Measurements from ENCODE around the gene BAG2. TPM values are rescaled to one million over a fixed set of nuclear protein-coding genes. Genes with fewer than 3 reads are reported as not detected.

BAG2 gene
- total RNA-seq, 1 donor, result 17.7 TPM

GRCh38 chr6:57134954-57135353, 37.2 kb upstream of the BAG2 start:
- no peak overlapping the region for H3K4me2 ChIP-seq (ENCODE audit: insufficient read depth, low read length)
- no peaks in the 10 kb centered on the region for H3K9me3 ChIP-seq (ENCODE audit: low read depth, low read length)
- H3K27ac ChIP-seq (ENCODE audit: low read depth, low read length), result no peak overlapping the region
- no peak overlapping the region for H2AFZ ChIP-seq (ENCODE audit: low read length)
- H4K20me1 ChIP-seq (ENCODE audit: insufficient read depth, low read length), result peaks cover 2% of the 10 kb centered on the region
- no peaks in the 10 kb centered on the region for H3K27me3 ChIP-seq (ENCODE audit: insufficient read depth, low read length)
- TF ChIP-seq, protein P1, sequence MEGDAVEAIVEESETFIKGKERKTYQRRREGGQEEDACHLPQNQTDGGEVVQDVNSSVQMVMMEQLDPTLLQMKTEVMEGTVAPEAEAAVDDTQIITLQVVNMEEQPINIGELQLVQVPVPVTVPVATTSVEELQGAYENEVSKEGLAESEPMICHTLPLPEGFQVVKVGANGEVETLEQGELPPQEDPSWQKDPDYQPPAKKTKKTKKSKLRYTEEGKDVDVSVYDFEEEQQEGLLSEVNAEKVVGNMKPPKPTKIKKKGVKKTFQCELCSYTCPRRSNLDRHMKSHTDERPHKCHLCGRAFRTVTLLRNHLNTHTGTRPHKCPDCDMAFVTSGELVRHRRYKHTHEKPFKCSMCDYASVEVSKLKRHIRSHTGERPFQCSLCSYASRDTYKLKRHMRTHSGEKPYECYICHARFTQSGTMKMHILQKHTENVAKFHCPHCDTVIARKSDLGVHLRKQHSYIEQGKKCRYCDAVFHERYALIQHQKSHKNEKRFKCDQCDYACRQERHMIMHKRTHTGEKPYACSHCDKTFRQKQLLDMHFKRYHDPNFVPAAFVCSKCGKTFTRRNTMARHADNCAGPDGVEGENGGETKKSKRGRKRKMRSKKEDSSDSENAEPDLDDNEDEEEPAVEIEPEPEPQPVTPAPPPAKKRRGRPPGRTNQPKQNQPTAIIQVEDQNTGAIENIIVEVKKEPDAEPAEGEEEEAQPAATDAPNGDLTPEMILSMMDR (IDR thresholded peaks at IDR 0.05; ENCODE audit: extremely low read depth, low read depth, low read length), result no peak
- no peak for DNase-seq (ENCODE audit: insufficient read length, low spot score, missing footprints)
- no peaks in the 10 kb centered on the region for H3K4me1 ChIP-seq (ENCODE audit: insufficient read depth, low read length)
- peaks cover 7% of the 10 kb centered on the region for H3K79me2 ChIP-seq (ENCODE audit: insufficient read depth, low read length)
- H3K4me3 ChIP-seq (ENCODE audit: insufficient read depth, low read length), result no peak overlapping the region
- peaks cover 25% of the 10 kb centered on the region for H3K36me3 ChIP-seq (ENCODE audit: insufficient read depth, low read length)

DNA sequence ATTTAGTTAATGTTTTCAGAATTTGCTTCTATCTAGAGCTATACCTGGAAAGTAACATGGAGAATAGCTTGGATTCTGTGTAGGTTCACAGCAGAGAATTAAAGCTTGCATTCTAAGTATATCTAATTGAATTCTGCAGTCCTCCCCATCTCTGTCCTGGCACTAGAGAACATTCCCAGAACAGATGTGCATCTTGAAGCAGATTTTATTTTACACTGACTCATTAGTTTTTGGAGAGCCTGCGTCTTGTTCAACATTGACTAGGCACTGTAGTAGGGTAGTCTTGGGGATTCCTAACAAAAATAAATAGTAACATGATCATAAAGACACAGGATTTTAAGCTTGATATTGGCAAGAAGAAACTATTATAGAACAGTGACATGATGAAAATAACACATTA, 36.2 kb upstream of the BAG2 start:
- Histone ChIP-seq H3K36me3 (ENCODE audit: insufficient read depth, low read length) (peaks cover 25% of the 10 kb centered on the region), H4K20me1 (ENCODE audit: insufficient read depth, low read length) (no peaks in the 10 kb centered on the region), H3K27me3 (ENCODE audit: insufficient read depth, low read length) (no peaks in the 10 kb centered on the region), H3K27ac (ENCODE audit: low read depth, low read length) (peak overlapping the region; percentile 1), H3K9me3 (ENCODE audit: low read depth, low read length) (no peaks in the 10 kb centered on the region), H2AFZ (ENCODE audit: low read length) (no peak overlapping the region), H3K4me1 (ENCODE audit: insufficient read depth, low read length) (no peaks in the 10 kb centered on the region), H3K4me3 (ENCODE audit: insufficient read depth, low read length) (no peak overlapping the region), H3K4me2 (ENCODE audit: insufficient read depth, low read length) (no peak overlapping the region), H3K79me2 (ENCODE audit: insufficient read depth, low read length) (peaks cover 7% of the 10 kb centered on the region)
- TF ChIP-seq, protein P1 (IDR thresholded peaks at IDR 0.05; ENCODE audit: extremely low read depth, low read depth, low read length), result no peak
- no peak for DNase-seq (ENCODE audit: insufficient read length, low spot score, missing footprints)

GRCh38 chr6:57137350-57137749, 34.8 kb upstream of the BAG2 start:
- Histone ChIP-seq H3K27me3 (ENCODE audit: insufficient read depth, low read length) (no peaks in the 10 kb centered on the region), H3K4me2 (ENCODE audit: insufficient read depth, low read length) (no peak overlapping the region), H3K4me3 (ENCODE audit: insufficient read depth, low read length) (no peak overlapping the region), H3K4me1 (ENCODE audit: insufficient read depth, low read length) (no peaks in the 10 kb centered on the region), H3K36me3 (ENCODE audit: insufficient read depth, low read length) (peaks cover 31% of the 10 kb centered on the region), H3K79me2 (ENCODE audit: insufficient read depth, low read length) (peaks cover 7% of the 10 kb centered on the region), H2AFZ (ENCODE audit: low read length) (no peak overlapping the region), H3K27ac (ENCODE audit: low read depth, low read length) (no peak overlapping the region), H3K9me3 (ENCODE audit: low read depth, low read length) (no peaks in the 10 kb centered on the region), H4K20me1 (ENCODE audit: insufficient read depth, low read length) (no peaks in the 10 kb centered on the region)
- no peak for DNase-seq (ENCODE audit: insufficient read length, low spot score, missing footprints)
- TF ChIP-seq, protein P1 (IDR thresholded peaks at IDR 0.05; ENCODE audit: extremely low read depth, low read depth, low read length), result no peak

DNA sequence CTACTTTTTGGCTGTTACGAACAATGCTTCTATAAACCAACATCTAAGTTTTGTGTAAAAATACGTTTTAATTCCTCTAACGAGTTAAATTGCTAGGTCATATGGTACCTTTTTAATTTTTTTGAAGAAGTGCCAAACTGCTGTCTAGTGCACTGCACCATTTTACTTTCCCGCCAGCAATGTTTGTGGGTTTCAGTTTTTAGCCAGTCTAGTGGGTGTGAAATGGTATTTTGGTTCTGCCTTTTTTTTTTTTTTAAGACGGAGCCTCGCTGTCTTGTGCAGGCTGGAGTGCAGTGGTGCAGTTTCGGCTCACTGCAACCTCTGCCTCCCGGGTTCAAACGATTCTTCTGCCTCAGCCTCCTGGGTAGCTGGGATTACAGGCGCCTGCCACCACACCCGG, 34.1 kb upstream of the BAG2 start:
- H4K20me1 ChIP-seq (ENCODE audit: insufficient read depth, low read length), result no peaks in the 10 kb centered on the region
- no peak overlapping the region for H3K4me2 ChIP-seq (ENCODE audit: insufficient read depth, low read length)
- peaks cover 33% of the 10 kb centered on the region for H3K36me3 ChIP-seq (ENCODE audit: insufficient read depth, low read length)
- no peak overlapping the region for H3K27ac ChIP-seq (ENCODE audit: low read depth, low read length)
- H3K27me3 ChIP-seq (ENCODE audit: insufficient read depth, low read length), result no peaks in the 10 kb centered on the region
- no peaks in the 10 kb centered on the region for H3K9me3 ChIP-seq (ENCODE audit: low read depth, low read length)
- DNase-seq (ENCODE audit: insufficient read length, low spot score, missing footprints), result no peak
- TF ChIP-seq, protein P1 (IDR thresholded peaks at IDR 0.05; ENCODE audit: extremely low read depth, low read depth, low read length), result no peak
- no peak overlapping the region for H3K4me3 ChIP-seq (ENCODE audit: insufficient read depth, low read length)
- no peaks in the 10 kb centered on the region for H3K4me1 ChIP-seq (ENCODE audit: insufficient read depth, low read length)
- H2AFZ ChIP-seq (ENCODE audit: low read length), result no peak overlapping the region
- peaks cover 7% of the 10 kb centered on the region for H3K79me2 ChIP-seq (ENCODE audit: insufficient read depth, low read length)

All from osteoblast (primary cell).